C4-2B (cell line): Measurements from ENCODE around the gene APAF1.
"Not testable (repeated sequence)": the region's sequence is repeated elsewhere in the genome, so short reads cannot be mapped to it uniquely, and the experiment has no call there.

ENCODE experiments used
- H3K27ac ChIP-seq: fragments of 450-650 bp; 2 replicates; pipeline ENCODE4 v1.5.1; 2017
- CTCF ChIP-seq: fragments of 450-650 bp; conservative IDR thresholded peaks from 2 replicates; pipeline ENCODE4 v1.5.1; 2017; ENCODE audit warnings: mild to moderate bottlenecking
- ZFX ChIP-seq: fragments of 450-650 bp; IDR thresholded peaks from 2 replicates; pipeline ENCODE4 v1.6.1; 2017

The APAF1 gene

GRCh38 chr12:98644712-98645571, at the start of gene APAF1, which contains the start of gene IKBIP:
Gene APAF1, plus strand, starts transcription at chr12:98645290. Its CDS starts 3,070 bp downstream, at chr12:98648360.
Gene IKBIP, minus strand, starts transcription at chr12:98644788. Its CDS starts 87 bp downstream, at chr12:98644701.
- TF ChIP-seq ZFX = no peak
- no peak for TF ChIP-seq CTCF
- peak within 1 kb of the TSS; percentile 69 for H3K27ac ChIP-seq

- H3K27ac ChIP-seq = not testable (repeated sequence)
Observed at GRCh38 chr12:98597313-98597712, 47.8 kb upstream of the APAF1 start.

GRCh38 chr12:98601924-98602323, 43.2 kb upstream of the APAF1 start:
- TF ChIP-seq ZFX = no peak
- TF ChIP-seq CTCF = no peak
- H3K27ac ChIP-seq = no peak overlapping the region

GRCh38 chr12:98606359-98606988, 38.6 kb upstream of the APAF1 start:
- TF ChIP-seq ZFX (no peak), CTCF (no peak)
- H3K27ac ChIP-seq = no peak overlapping the region

GRCh38 chr12:98610596-98610995, 34.5 kb upstream of the APAF1 start:
- no peak for TF ChIP-seq ZFX
- TF ChIP-seq CTCF = no peak
- no peak overlapping the region for H3K27ac ChIP-seq

GRCh38 chr12:98612696-98613334, 32.3 kb upstream of the APAF1 start:
- H3K27ac ChIP-seq = no peak overlapping the region
- no peak for TF ChIP-seq CTCF
- no peak for TF ChIP-seq ZFX

- TF ChIP-seq ZFX (no peak), CTCF (no peak)
- H3K27ac ChIP-seq = no peak overlapping the region
Observed at GRCh38 chr12:98618952-98619351, 26.1 kb upstream of the APAF1 start.
